Hindlimb muscle (tissue), 1 donor: ENCODE measurements around the gene GALNT16. TPM values are rescaled to one million over a fixed set of nuclear protein-coding genes. Genes with fewer than 3 reads are reported as not detected.

Source experiments
- DNase-seq: peaks from one replicate; pipeline ENCODE4 v3.0.0-alpha.2; 2013
- polyA plus RNA-seq: library from polyadenylated mRNA; unstranded; fragments of 120-200 nt; gene quantifications from one replicate; pipeline ENCODE4 v1.2.1, GENCODE V29; 2013; ENCODE audit not compliant: insufficient read length

The GALNT16 gene
- polyA plus RNA-seq, 1 donor: 25.7 TPM

DNA sequence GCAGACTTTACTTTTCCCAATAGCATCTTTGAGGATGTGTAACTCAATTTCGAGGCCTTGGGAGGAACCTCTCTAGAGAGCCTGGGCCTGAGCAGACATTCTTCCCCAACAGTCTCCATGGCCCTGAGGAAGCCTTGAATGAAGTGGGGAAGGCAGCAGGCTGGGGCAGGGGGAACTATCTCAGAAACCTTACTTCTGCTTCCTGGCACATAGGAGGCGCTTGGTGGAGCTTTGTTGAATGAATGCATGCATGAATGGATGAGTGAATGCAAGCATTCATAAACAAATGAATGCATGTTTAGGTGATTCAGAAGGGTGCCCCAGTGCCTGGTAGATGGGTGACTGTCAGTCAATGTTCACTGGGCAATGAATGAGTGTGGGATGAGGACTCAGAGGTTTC is 58.3 kb downstream of the GALNT16 start:
- no peak for DNase-seq

DNA sequence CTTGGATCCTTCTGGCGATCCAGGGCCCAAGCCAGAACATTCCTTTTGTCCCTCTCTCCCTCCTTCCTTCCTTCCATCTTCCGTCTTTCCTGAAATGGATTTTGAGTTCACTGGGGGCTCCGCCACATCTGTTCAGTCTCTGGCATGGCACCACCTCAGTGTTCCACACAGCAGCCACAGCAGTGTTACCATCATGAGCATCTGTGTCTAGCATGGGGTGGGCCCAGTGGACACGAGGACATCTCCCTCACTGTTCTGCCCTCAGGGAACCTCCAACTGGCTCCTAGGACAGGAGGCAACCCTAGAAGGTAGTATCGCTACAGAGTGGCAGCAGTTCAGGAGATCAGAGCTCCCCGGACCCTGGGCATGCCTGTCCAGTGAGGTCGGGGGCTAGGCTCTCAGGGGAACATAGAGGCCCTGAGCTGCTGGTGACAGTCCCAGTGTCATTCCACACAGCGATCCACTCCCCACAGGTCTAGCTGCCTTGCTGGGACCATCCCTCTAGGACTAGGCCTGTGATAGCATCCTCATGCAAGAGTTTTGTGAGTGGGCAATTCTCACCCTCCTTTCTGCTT is 59.0 kb downstream of the GALNT16 start:
- no peak for DNase-seq

DNA sequence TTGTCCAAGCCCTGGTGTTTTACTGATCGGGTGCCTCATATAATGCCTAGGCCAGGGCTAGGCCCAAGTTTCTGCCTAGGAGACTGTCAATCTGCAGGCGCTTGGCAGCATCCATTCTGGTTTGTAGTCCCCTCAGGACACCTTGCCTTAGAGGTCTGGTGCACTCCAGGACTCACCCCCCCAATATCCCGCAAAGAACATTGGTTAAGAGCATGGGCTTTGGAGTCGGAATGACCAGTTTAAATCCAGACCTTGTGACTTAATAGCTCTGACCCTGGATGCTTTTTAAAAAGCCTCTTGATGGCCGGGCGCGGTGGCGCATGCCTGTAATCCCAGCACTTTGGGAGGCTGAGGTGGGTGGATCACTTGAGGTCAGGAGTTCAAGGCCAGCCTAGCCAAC is 60.0 kb downstream of the GALNT16 start:
- DNase-seq: no peak

DNA sequence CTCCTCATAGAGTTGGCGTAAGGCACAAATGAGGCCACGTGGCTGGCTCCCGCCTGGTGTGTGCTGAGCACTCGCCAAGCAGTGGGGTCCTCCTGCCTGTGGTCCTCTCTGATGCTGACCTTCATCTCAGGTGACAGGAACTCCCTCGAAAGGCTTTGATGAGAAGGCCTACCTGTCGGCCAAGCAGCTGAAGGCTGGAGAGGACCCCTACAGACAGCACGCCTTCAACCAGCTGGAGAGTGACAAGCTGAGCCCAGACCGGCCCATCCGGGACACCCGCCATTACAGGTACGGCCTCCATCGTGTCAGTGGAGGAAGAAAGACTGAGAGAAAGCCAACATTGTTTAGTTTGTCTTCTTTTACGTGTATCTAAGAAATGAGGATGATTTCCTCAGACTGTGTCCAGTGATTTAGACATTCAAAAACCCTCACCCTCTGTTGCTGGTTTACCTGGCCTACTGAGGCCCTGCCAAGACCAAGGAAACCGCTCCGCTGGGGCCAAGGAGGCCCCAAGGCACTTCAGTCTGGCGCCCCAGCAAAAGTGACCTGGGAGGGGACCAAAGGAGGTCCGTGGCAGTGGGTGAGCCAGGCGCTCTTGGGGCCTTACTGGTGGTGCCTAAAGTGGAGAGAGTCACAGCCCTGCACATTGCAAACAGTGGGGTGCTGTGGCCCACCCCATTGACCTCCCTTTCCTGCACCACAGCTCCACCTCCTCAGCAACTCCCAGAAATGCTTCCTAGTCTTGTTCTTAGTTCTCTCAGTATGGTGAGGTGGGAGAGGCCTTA is 60.8 kb downstream of the GALNT16 start:
- DNase-seq: no peak

DNA sequence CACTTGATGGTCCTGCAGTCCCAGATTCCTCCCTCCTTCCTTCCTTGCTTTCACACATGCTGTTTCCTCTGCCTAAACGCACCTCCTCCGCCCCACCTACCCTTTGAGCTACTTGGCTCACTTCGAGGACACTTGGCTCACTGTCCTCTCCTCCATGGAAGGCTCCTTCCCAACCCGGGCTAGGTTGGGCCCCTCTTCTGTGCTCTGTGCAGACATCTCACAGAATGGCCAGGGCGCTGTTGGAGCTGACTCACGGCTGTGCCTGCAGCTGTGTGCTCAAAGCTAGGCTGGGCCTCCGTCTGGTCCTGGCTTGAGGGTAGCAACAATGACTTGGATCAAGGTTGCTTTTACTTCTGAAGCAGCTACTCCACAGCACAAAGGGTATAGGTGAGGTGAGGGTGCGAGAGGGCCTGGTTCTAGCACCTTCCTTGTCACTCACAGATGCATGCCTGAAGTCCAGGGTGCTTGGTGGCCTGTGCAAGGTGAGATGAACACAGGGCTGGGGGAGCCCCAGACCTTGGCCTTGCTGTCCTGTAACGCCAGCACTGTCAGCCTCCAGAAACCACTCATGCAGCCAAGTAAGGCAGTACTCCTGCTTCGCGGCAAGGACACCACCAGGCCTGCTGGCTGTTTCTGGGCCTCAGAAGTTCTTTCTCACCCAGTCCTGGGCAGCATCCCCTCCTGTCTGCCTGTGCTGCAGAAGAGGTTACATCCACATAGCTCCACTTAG is 61.8 kb downstream of the GALNT16 start:
- peak; percentile 21 for DNase-seq

DNA sequence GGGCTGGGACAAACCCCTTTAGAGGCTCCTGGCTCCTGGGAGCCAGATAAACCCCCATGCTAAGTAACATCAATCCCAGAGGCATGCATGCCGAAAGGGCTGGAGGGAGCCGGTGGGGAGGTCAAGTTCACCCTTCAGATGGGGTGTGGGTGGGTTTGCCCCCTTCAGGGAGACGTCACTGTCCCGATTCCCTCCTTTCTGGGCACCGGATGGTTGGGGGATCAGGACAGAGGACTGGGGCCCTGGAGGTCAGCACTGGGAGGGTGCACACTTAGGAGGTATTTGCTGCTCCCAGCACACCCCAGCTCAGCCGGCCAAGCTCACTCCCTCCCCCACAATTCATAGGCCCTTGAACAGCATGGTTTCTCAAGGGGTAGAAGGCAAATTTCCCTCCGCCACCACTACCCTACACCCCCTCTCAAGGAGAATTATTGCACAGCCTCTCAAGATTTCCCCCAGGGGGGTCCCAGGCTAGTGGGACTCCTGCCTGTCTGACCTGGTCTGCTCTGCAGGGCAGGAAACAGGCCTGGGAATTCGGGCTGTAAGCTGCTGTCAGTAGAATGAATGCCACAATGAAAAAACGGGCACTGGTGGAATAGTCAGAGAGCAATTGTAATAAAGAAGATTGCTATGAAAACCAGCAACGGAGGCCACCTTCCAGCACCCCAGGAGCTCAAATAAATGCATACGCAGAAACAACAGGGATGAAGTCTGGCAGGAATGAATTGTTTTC is 63.5 kb downstream of the GALNT16 start:
- DNase-seq: no peak

DNA sequence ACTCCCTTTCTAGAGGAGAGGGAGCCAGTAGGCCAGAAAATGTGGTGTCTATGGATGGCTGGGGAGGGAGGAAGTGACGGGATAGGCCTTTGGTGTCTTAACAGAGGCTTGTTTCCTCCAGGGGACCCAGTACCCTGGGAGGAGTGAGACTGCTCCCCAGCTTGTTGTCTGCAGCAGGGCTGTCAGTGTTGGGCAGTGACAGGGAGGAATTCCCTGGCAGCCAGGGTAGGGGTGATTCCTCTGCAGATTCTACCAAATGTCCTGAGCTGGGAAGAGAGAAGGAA is 64.0 kb downstream of the GALNT16 start:
- no peak for DNase-seq

DNA sequence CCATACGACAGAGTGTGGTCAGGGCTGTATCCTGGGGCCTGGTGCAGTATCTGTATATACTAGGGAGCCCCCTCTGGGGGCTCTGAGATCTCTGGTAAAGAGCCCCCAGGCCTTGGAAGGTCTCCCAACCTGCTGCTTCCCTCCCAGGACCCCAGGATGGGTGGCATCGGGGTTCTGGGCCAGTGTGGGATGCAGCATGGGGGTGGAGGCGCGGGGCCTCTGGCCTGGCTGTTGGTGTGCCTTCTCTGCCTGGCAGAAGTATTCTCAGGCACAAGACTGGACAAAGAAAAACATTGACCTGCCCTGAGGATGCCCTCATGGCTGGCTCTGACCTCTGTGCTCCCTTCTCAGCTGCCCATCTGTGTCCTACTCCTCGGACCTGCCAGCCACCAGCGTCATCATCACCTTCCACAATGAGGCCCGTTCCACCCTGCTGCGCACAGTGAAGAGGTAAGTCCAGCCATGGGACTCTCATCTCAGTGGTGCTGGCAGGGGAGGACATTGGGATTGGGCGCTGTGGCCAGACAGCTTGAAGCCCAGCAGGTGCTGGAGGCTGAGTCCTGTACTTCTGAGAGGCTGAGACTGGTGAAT is 64.5 kb downstream of the GALNT16 start:
- DNase-seq: no peak

DNA sequence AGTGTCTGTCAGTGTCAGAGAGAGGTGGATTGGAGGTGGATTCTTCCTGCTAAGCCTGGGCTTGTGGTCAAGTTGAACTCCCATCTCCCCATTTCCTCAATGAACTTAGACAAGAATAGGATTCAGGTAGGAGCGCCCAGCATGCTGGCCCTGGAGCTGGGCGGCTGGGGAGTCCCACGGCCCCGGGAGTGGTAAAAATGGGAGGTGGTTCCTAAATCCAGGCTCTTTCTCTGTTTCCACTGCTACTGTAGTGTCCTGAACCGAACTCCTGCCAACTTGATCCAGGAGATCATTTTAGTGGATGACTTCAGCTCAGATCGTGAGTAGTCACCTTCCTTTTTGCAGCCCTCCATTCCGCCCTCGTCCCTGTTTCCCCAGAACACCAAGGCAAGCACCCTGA is 65.1 kb downstream of the GALNT16 start:
- DNase-seq: no peak

DNA sequence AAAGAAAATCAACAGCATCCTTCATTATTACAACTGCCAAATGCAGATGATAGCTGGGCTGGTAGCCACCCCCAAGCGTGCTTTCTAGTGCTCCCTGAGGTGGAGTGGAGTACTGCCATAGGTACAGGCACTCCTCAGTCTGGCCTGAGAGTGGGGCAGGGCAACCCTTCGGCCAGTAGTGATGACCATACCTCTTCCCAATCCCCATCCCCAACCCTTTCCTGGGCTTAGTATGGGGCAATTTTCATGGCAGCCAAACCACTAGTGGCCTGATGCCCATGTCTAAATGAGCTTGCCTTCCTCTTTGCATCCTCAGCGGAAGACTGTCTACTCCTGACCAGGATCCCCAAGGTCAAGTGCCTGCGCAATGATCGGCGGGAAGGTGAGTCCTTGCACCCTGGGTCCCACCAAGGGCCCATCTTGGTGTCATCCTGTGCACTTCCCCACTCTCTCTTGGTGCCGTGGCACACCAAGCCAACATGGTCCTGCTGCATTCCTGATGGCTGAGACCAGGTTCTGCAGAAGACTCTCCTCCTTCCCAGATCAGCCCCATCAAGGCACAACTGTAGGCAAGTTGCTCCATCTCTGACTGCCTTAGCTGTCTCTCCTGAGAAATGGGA is 65.8 kb downstream of the GALNT16 start:
- DNase-seq: no peak

DNA sequence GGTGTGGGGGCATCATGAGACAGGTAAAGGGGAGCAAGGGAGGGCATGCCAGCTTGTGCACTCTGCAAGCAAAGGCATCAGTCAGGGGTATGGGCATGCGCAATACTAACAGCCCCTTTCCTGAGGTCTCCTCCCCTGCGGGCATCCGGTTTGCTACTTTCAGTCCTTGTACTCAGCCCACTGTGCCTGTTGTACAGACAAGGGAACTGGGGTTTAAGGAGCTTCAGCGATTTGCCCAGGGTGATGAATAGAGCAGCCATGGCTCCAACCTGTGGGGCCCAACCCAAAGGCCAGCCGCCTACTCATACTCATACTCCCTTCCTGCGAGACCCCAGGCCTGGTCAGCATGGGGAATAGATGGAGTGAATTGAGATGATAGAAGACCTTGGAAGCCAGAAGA is 66.7 kb downstream of the GALNT16 start:
- no peak for DNase-seq

DNA sequence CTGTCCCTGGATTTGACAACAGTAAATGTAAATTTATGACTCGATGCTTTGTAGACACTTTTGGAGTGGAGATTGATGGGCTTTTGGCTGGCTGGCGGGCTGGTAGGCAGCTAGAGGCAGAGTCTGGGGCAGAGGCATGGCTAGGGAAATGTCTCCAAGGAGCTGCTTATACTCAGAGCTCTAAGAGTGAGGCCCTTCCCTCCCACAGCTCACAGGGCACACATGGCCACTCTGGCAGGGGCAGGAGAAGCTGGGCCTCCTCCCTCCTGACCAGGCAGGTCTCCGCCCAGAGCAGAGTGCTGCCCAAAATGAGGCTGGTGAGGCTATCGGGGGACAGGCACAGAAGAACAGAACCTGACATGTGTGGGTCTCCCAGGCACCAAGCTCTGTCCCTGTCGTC is 67.5 kb downstream of the GALNT16 start:
- DNase-seq: no peak

DNA sequence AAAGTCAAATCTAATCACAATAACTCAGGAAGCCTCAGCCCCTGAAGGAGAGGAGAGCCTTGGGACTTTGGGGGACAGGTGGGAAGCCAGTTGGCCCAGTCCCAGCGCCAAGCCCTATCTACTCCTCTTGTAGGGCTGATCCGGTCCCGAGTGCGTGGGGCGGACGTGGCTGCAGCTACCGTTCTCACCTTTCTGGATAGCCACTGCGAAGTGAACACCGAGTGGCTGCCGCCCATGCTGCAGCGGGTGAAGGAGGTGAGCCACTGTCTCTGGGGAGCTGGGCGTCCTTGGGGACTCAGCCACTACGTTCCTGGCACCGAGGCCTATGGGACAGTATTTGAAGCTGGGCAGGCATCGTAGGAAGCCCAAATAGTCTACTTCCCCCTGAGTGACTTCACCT is 68.4 kb downstream of the GALNT16 start:
- DNase-seq: no peak

DNA sequence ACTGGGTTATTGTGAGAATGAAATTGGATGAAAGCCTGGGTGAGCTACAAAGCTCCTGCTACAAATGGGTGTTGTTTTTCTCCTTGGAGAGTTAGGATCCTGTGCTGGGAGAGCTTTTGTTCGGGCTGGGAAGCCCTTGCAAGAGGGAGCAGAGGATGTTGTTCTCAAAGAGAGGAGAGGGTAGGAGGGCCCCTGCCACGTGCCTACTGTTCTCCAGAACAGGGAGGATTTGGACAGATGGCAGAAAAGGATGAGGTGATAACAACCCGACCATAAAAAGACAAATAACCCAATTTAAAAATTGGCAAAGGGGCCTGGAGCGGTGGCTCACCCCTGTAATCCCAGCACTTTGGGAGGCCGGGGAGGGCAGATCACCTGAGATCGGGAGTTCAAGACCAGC is 68.8 kb downstream of the GALNT16 start:
- no peak for DNase-seq

DNA sequence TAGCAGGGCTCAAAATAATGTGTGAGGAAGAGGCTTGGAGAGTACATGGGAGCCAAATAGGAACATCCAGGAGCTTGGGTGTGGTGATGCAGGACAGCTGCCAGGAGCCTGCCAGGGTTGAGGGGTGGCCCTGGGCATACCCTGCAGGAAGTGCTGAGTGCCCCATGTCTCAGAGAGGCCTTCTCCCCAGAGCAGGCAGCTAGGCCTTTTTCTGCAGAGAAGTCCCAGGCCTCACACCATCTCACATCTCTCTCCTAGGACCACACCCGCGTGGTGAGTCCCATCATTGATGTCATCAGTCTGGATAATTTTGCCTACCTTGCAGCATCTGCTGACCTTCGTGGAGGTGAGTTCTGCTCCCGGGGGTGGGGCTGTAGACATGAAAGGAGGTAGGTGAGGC is 71.2 kb downstream of the GALNT16 start:
- no peak for DNase-seq

DNA sequence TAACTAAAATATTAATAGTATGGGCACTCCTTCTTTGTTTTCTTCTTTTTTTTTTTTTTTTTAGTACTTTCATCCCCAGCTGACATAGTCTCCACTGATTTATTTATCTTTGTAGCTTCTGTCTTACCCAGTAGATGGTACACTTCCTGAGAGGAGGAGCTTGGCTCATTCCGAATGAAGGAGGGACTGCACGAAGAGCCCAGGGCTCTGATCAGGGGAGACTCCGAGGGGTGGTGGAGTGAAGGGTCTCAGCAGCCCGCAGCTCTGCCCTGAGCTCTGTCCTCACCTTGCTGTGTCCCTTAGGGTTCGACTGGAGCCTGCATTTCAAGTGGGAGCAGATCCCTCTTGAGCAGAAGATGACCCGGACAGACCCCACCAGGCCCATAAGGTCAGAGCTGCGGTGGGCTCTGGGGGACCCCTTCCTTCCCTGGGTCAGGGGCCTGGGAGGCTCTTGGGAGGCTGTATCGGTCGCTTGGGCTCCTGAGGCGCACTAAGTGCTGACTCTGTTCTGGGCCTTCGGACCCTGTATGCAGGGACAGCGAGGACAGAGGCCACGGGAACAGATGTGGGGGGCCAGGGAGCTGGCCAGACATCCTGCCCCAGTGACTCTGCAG is 72.9 kb downstream of the GALNT16 start:
- no peak for DNase-seq

DNA sequence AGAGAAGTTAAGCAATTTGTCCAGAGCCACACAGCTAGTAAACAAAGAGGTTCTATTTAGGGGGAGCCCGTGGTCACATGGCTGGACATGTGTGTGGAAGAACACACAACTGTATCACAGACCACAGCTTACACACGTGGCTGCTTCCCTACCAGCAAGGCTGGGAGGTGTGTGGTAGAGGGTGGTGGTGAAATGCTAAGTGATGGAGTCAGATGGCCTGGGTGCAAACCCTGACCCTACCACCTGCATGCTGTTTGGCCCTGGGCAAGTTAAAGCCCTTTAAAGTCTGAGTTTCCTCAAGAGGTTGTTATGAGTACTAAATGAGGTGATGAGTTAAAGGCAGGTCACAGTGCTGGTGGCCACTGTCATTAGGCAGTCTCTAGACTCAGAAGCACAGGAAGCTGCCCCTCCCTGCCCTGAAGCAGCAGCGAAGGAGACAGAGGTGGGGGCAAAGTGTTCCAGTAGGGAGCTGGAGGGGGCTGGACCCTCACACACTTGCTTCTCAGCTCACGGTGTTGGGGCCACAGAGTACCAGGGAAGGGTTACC is 73.9 kb downstream of the GALNT16 start:
- DNase-seq: no peak

DNA sequence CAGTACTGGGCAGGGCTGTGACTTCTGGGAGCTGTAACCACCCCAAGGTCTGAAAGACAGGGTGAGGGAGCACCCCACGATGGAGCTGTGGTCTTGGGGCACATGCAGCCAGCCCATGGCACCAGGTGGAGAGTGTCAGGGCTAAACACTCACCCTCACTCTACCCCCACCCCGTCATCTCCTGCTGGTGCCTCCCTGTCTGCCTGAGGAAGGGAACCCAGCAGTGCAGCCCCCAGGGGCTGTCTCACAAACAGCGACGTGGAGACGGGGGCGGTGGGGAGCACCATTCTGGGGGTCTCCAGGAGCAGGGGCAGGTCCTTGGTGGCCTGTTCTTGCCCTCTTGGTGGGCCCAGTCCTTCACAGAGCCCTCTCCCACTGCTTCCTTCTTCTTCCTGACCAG is 74.6 kb downstream of the GALNT16 start:
- no peak for DNase-seq

DNA sequence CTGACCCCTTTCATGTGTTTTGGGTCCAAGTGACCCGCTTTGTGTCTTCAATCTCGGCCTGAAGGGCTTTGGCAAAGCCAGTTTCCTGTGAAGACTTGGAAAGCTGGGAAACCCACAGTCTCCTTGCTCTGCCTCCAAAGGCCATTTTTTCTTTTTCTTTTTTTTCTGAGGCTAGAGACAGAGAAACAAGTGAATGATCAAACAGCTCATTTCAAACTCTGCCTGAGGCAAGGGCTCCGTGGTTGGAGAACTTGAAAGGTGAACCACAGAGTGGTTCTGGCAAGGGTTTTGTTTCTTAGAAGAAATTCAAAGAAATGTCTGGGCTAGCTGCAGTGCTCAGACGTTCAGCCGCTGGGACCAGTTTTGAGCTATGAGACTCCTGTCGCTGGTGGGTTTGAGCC is 75.4 kb downstream of the GALNT16 start:
- DNase-seq: no peak

DNA sequence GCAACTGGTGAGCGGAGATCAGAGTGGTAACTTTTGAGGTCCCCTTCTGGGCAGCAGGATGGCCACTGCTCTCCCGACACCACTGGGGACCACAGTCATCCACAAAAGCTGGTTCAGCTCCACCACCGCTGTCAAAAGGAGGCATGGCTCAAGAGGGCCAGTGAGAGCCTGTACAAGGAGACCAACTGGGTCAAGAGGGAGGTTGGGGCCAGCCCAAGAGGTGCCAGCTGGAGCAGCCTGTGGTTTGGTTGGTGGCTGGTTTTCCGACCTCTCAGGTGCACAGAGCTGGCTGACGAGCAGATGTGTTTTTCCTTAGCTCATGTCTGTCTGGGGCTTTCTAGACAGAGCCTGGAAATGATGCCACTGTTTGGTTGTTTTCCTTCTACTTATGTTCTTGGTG is 78.0 kb downstream of the GALNT16 start:
- DNase-seq: no peak

DNA sequence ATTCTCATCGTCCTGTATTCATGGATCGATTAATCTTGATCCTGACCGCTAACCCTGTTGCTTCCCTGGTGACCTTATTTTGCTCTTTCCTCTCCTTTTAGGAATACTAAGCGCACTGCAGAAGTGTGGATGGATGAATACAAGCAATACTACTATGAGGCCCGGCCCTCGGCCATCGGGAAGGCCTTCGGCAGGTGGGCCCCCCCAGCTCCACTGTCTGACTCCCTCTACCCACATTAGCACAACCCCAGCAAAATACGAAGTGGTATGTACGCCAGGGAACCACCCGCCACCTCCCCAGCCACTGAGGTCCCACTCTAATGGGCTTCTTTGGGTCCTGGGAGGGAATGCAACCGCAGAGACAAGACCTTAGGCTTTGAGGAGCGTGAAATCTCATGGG is 79.5 kb downstream of the GALNT16 start:
- DNase-seq: no peak
